ENCODE data around the gene SETBP1.

DNA sequence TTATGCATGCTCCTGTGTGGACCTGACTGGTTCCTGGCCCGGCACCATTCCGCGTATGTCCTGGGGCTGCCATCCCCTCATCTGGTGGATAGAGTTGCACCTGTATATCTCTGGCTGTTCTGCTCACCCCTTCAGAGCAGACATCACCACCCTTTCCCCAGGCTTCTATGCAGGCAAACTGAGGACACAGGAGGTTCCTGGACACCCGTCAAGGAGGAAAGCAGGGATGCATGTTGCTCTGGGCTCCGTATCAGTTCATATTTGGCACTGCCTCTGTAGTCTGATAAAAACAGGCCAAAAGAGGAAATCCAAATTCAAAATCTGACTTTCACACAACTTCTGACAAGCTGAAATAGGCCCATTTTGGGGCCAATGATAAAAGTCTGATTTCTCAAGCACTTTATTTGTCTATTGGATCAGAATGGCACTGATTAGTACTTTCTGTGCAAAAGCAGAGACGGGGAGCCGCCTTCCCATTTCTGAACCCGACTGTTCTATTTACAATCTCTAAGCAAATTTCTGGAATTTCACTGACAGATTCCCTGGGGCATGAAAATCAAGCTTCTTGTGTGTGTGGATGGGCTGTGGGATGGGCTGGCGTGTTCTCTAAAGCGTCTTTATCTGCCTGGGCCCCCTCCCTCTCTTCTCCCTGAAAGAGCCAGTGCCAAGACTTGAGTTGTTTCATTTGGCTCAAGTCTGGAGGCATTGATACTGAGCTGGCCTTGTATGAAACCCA, 96.9 kb downstream of the SETBP1 start:
- no peak for TF ChIP-seq MTA3 (CRISPR knock-in tag; IDR thresholded peaks at IDR 0.05)
- TF ChIP-seq CENPT (CRISPR knock-in tag; IDR thresholded peaks at IDR 0.05; ENCODE audit: low read depth), result no peak
- TF ChIP-seq JUND (CRISPR knock-in tag; IDR thresholded peaks at IDR 0.05), result no peak
- TF ChIP-seq MYNN (CRISPR knock-in tag; IDR thresholded peaks at IDR 0.05; ENCODE audit: low read depth), result no peak
- TF ChIP-seq ZNF30 (CRISPR knock-in tag; IDR thresholded peaks at IDR 0.05), result no peak
- TF ChIP-seq EP300 (IDR thresholded peaks at IDR 0.05; ENCODE audit: low read depth in 2 of 2, low read length in 2 of 2), result no peak
- no peak for TF ChIP-seq EP300 (CRISPR knock-in tag; IDR thresholded peaks at IDR 0.05; ENCODE audit: borderline replicate concordance)
- no peak for TF ChIP-seq ZKSCAN1 (IDR thresholded peaks at IDR 0.05; ENCODE audit: low read length)
- TF ChIP-seq MED1 (CRISPR knock-in tag; IDR thresholded peaks at IDR 0.05), result no peak
- no peak for TF ChIP-seq MTF1 (CRISPR knock-in tag; IDR thresholded peaks at IDR 0.05)
- TF ChIP-seq, protein P1, sequence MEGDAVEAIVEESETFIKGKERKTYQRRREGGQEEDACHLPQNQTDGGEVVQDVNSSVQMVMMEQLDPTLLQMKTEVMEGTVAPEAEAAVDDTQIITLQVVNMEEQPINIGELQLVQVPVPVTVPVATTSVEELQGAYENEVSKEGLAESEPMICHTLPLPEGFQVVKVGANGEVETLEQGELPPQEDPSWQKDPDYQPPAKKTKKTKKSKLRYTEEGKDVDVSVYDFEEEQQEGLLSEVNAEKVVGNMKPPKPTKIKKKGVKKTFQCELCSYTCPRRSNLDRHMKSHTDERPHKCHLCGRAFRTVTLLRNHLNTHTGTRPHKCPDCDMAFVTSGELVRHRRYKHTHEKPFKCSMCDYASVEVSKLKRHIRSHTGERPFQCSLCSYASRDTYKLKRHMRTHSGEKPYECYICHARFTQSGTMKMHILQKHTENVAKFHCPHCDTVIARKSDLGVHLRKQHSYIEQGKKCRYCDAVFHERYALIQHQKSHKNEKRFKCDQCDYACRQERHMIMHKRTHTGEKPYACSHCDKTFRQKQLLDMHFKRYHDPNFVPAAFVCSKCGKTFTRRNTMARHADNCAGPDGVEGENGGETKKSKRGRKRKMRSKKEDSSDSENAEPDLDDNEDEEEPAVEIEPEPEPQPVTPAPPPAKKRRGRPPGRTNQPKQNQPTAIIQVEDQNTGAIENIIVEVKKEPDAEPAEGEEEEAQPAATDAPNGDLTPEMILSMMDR (CRISPR knock-in tag; IDR thresholded peaks at IDR 0.05), result no peak
- TF ChIP-seq HDAC6 (IDR thresholded peaks at IDR 0.05; ENCODE audit: low read depth, low read length), result no peak
- TF ChIP-seq ZNF24 (IDR thresholded peaks at IDR 0.05), result no peak
- no peak for TF ChIP-seq POLR2A (IDR thresholded peaks at IDR 0.05; ENCODE audit: insufficient read depth in 1 of 2, low read depth in 2 of 2, low read length in 2 of 2)
- no peak for TF ChIP-seq HCFC1 (IDR thresholded peaks at IDR 0.05; ENCODE audit: low read depth, low read length)
